Colonic mucosa (tissue), 4 donors: ENCODE data around the gene FAM234A. TPM values are rescaled to one million over a fixed set of nuclear protein-coding genes. Genes with fewer than 3 reads are reported as not detected.

Source experiments
- DNase-seq: peaks from one replicate; pipeline ENCODE4 v3.0.0-alpha.2; 2020
- H3K27ac ChIP-seq: fragments of 200-600 bp; one replicate; pipeline ENCODE4 v1.8.0; 2021
- H3K27me3 ChIP-seq: fragments of 200-600 bp; one replicate; pipeline ENCODE4 v1.8.0; 2021
- H3K36me3 ChIP-seq: fragments of 200-600 bp; one replicate; pipeline ENCODE4 v1.8.0; 2021
- H3K4me1 ChIP-seq: fragments of 200-600 bp; one replicate; pipeline ENCODE4 v1.8.0; 2021; ENCODE audit warnings: mild to moderate bottlenecking
- H3K4me3 ChIP-seq: fragments of 200-600 bp; one replicate; pipeline ENCODE4 v1.8.0; 2021
- H3K9ac ChIP-seq, 2 donors: one replicate each; pipeline ENCODE4 v1.7.0; 2013; ENCODE audit warnings: control low read depth in 2 of 2, low read depth in 2 of 2, low read length in 2 of 2
- H3K9me3 ChIP-seq: fragments of 200-600 bp; one replicate; pipeline ENCODE4 v1.8.0; 2021
- CTCF ChIP-seq: fragments of 200-600 bp; IDR thresholded peaks from one replicate; pipeline ENCODE4 v1.8.0; 2022; ENCODE audit warnings: antibody characterized with exemption, mild to moderate bottlenecking
- intact Hi-C: fragments of 100-400 bp; cut with DNase I; formaldehyde crosslinking; loops from one replicate; pipeline ENCODE4 v1.14.1; 2022
- total RNA-seq, 2 donors: library from RNA; stranded (reverse); fragmentation: NEBNext Ultra II Directional in 1 of 2; extraction: Animal tissue kit (Norgen Biotek cat#: 25700) in 1 of 2; gene quantifications; one replicate each; pipeline ENCODE4 v1.2.1, GENCODE V29; 2021
- donor health status: healthy.
- donor health status: DM: no; HTN: no; CAD: no.
- donor health status: DM: no; HTN: no; CAD: no.

Gene FAM234A
- total RNA-seq = 100 to 1,000 TPM; 105 to 124 TPM

- peak; percentile 28 for TF ChIP-seq CTCF
Measured at GRCh38 chr16:234468-235305, at the start of gene FAM234A. TSS of gene FAM234A (plus strand) at chr16:234821. CDS start at chr16:254414, 19,593 bp downstream.

GRCh38 chr16:185213-185612, 49.4 kb upstream of the FAM234A start:
- Histone ChIP-seq H3K27me3 (peaks cover 12% of the 10 kb centered on the region), H3K9me3 (no peaks in the 10 kb centered on the region), H3K27ac (no peak overlapping the region), H3K4me1 (peaks cover 11% of the 10 kb centered on the region), H3K9ac (no peak overlapping the region), H3K4me3 (no peak overlapping the region), H3K36me3 (peaks cover 12% of the 10 kb centered on the region)
- TF ChIP-seq CTCF = no peak
- intact Hi-C loops = no loop called here
- DNase-seq = no peak

More at GRCh38 chr16:234468-235305, at the start of gene FAM234A:
- H3K9ac ChIP-seq = peak within 1 kb of the TSS; percentile 96 to 99
- peak within 1 kb of the TSS; percentile 88 for H3K4me3 ChIP-seq
- H3K27ac ChIP-seq = peak within 1 kb of the TSS; percentile 97
- H3K36me3 ChIP-seq = no peaks in the 10 kb centered on the region
- H3K27me3 ChIP-seq = no peaks in the 10 kb centered on the region
- peaks cover 3% of the 10 kb centered on the region for H3K4me1 ChIP-seq
- H3K9me3 ChIP-seq = no peaks in the 10 kb centered on the region
- intact Hi-C loops = no loop called here
- peak; percentile 95 for DNase-seq

GRCh38 chr16:185691-186090, 48.9 kb upstream of the FAM234A start:
- H3K4me1 ChIP-seq = peaks cover 8% of the 10 kb centered on the region
- intact Hi-C loops = no loop called here
- no peak overlapping the region for H3K27ac ChIP-seq
- peaks cover 7% of the 10 kb centered on the region for H3K27me3 ChIP-seq
- no peak for TF ChIP-seq CTCF
- no peak overlapping the region for H3K9ac ChIP-seq
- DNase-seq = no peak
- H3K9me3 ChIP-seq = no peaks in the 10 kb centered on the region
- H3K36me3 ChIP-seq = peaks cover 13% of the 10 kb centered on the region
- H3K4me3 ChIP-seq = no peak overlapping the region

GRCh38 chr16:187330-187729, 47.3 kb upstream of the FAM234A start:
- Histone ChIP-seq H3K36me3 (peaks cover 13% of the 10 kb centered on the region), H3K9ac (no peak overlapping the region), H3K27ac (no peak overlapping the region), H3K4me3 (no peak overlapping the region), H3K4me1 (no peaks in the 10 kb centered on the region), H3K27me3 (no peaks in the 10 kb centered on the region), H3K9me3 (no peaks in the 10 kb centered on the region)
- DNase-seq = no peak
- intact Hi-C loops = no loop called here
- no peak for TF ChIP-seq CTCF

GRCh38 chr16:188674-189073, 45.9 kb upstream of the FAM234A start:
- TF ChIP-seq CTCF = no peak
- H3K36me3 ChIP-seq = peaks cover 22% of the 10 kb centered on the region
- no peak overlapping the region for H3K4me3 ChIP-seq
- H3K27ac ChIP-seq = no peak overlapping the region
- no peak overlapping the region for H3K9ac ChIP-seq
- no peaks in the 10 kb centered on the region for H3K4me1 ChIP-seq
- H3K27me3 ChIP-seq = no peaks in the 10 kb centered on the region
- intact Hi-C loops = no loop called here
- DNase-seq = no peak
- no peaks in the 10 kb centered on the region for H3K9me3 ChIP-seq
